GM18868 (cell line): Measurements from ENCODE around the gene TMEM208.

ENCODE experiments used
- ATAC-seq: cut with Tn5 transposase; IDR thresholded peaks from one replicate; pipeline ENCODE4 v1.9.1; 2021; ENCODE audit warnings: mild to moderate bottlenecking, moderate library complexity; ENCODE audit not compliant: unreplicated experiment

TMEM208 gene

DNA sequence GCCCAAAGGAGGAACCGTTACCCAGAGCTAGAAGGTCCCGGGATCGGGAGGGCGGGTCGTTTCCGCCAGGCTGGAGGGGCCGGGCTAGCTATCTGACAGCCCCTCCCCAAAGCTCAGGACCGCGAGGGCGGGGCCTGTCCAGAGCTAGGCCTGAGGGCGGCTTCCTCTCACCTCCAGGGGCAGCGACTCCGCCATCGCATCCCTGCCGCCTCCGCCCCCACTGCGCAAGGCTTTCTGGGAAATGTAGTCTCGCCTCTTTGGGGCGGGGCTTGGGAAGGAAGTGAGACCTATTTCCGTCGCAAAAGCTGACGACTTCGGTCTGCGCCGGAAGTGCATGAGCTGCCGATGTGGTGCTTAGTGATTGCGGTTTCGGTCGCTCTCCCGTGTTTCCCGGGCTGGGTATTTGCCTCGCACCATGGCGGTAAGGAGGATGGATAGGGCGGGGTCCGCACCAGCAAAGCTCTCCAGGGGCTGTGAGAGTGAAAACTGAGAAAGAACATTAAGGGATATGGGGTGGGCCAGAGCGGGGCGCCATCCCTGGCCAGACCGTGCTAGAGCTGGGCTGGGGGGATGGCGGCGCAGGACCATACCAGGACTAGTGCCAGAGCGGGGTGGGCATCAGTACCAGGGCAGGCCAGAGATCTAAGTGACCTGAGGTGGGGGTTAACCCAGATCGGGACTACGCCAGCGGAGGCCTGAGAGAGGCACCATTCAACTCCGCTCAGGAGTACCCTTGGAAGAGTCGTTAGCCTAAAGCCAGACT, at the start of gene TMEM208:
TSS of gene TMEM208 (plus strand) at position 327 of the 763 bp plus-strand sequence. CDS start at position 416, 89 bp downstream.
- peak; percentile 92 for ATAC-seq

DNA sequence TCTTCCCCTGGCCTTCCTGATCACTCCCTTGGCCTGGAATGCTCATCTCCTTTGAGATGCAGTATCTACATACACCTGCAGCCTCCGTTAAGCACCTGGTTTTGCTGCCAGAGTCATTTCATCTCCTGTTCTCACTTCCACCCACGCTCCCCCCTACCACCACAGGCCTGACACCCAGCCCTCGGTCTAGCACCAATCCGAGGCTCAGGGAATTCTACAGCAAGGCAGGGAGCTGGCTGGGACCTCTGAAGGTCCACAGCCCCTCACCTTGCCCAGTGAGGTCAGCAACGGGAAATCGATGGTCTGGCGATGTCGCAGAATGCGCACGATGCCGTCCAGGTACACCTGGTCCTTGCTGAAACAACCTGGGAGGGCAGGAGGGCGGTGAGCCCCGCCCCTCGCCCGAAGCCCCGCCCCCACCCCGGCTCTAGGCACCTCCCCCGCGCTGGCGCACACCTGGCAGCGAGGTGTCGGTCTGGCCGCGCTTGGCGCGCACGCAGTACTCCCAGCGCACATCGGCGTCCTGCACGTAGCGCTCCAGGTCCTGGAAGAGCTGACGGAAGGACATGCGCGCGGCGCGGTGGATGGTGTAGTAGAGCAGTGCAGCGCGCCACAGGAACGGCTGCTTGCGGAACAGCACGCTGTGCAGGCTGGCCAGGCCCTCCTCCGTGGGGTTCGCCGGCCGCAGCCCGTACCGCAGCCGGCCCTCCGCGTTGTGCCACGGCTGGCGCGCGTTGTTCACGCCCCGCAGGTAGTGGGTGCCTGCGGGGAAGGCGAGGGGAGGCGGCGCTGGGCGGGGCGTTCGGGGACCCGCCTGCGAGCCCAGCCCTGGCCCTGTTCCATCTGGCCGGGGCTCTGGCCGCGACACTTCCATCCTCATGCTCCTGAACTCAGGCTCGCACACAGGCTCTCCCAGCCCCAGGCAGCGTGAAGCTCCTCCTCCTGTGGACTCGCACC, 48.9 kb upstream of the TMEM208 start:
- ATAC-seq, result no peak

DNA sequence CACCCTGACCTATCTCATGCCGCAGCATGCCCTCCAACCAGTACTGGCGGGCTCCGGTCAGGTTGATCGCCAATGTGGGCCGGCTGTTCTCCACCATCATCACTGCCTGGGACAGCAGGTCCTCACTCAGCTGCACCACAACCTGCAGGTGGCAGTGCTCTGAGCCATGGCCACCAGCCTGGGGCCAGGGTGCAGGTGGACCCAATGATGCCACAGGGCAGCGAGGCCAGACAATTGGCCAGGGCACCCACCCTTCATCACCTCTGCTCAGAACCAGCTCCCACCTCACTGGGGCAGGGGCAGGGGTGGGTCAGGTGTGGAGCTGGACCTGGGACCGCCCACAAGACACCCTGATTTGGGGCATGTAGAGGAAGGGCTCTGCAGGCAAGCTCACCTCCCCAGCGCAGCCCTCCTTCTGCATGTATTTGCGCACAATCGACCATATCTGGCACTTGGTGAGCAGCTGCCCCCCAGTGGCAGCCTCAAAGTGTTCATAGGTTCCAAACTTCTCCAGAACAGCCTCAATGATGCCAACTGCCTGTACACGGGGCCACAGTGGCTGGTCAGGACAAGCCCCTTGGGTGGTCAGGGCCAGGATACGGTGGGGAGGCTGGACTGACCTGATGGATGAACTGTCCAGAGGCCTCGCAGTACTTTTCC, 47.4 kb upstream of the TMEM208 start:
- ATAC-seq, result no peak

GRCh38 chr16:67180166-67180565, 46.8 kb upstream of the TMEM208 start:
- ATAC-seq, result no peak

- no peak for ATAC-seq
These were observed 45.6 kb upstream of the TMEM208 start for GRCh38 chr16:67181346-67181745.

DNA sequence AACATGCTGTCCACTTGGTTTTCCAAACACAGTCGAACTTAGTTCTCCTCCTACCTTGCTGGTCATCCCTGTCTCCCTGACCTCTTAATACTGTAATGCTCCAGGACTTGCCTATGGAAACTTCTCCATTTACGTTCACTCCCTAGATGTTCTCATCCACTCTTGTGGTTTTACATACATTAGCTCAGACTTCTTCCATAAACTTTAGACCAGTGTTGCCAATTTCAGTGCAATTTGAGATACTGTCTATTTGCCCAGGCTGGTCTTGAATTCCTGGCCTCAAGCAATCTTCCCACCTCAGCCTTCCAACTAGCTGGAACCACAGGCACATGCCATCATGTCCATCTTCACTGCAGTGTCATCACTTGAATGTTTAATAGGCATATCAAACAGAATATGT, 44.6 kb upstream of the TMEM208 start:
- no peak for ATAC-seq

- no peak for ATAC-seq
These were observed 43.7 kb upstream of the TMEM208 start for GRCh38 chr16:67183284-67183626.

GRCh38 chr16:67183627-67184452, 43.1 kb upstream of the TMEM208 start, which contains the start of gene MATCAP1:
MATCAP1 (minus strand) TSS chr16:67183963; CDS start chr16:67180610, 3,353 bp downstream.
- ATAC-seq, result peak; percentile 90

DNA sequence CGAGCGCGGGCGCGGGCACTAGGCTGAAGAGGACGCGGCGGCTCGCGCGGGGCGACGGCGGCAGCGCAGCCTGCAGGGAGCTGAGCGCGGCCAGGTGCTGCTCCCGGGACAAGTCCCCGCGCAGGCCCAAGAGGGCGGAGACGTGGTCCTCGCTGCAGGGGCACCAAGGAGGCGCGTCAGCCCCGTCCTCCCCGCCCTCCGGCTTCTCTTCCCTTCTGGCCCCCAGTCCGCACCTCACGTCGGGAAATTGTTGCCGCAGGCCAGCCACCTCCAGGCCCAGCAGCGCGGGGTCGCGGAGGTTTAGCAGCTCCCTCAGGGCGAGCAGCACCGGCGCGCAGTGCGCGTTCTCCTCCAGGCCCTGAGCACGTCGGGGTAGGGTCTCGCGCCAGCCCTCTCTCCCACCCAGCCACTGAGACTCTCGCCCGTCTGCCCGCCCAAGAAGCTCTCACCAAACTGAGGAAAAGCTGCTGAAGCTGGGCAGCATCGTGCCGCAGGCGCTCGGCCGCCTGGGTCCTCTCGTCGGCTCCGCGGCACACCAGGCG, 42.4 kb upstream of the TMEM208 start:
- no peak for ATAC-seq

DNA sequence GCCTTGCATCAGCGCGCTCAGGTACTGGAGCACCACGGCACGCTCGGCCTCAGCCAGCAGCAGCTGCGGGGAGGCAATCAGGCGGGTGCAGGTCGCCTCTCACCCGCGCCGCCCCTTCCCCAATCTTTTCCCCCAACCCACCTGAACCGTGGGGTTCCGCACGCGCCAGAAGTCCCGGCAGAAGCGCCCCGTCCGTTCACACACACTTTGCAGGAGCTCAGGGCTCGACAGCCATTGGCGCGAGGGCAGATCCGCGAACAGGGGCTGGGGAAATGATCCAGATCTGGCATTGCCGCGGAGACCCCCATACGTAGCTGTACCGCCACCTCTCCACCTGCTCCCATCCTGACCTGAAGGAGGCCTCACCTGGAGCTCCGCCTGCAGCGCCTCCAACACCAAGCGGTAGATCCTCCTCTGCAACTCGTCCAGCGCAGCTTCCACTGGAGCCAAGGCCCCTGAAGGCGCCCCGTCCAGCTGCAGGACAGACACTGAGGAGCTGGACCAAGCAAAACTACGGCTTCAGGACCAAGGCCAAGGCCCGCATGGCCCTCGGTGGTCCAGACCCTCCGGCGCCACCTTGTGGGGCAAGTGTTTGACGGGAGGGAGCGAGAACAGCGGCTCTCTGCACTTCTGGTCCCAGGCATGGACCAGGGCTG, 41.8 kb upstream of the TMEM208 start:
- ATAC-seq, result peak; percentile 26

GRCh38 chr16:67185651-67186134, 41.2 kb upstream of the TMEM208 start:
- ATAC-seq, result no peak

GRCh38 chr16:67186550-67186950, 40.4 kb upstream of the TMEM208 start:
- no peak for ATAC-seq

- ATAC-seq, result no peak
These were observed 39.6 kb upstream of the TMEM208 start for GRCh38 chr16:67187175-67187890.

- ATAC-seq, result no peak
These were observed 38.6 kb upstream of the TMEM208 start for GRCh38 chr16:67188323-67188722.

DNA sequence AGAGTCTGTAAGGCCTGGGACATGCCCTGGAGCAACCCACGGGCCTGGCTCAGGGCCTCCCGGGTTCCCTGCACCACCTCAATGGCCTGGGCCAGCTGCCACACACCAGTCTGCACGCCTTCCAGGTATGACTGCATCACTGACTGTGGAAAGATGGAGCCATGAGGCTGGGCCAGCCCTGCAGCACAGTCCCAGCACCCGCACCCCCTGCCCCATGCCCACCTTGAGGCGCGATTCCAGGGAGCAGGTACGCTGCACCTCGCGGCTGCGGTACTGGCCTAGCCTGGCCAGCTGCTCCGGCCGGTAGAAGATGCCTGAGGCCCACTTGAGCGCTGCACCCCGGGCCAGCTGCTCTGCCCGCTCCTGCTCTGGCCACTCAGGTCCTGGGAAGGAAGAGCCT, 38.1 kb upstream of the TMEM208 start:
- ATAC-seq, result no peak

GRCh38 chr16:67190041-67190440, 36.9 kb upstream of the TMEM208 start, which contains the start of gene EXOC3L1:
EXOC3L1 (minus strand) TSS chr16:67190136; CDS start chr16:67189676, 460 bp downstream.
- no peak for ATAC-seq

DNA sequence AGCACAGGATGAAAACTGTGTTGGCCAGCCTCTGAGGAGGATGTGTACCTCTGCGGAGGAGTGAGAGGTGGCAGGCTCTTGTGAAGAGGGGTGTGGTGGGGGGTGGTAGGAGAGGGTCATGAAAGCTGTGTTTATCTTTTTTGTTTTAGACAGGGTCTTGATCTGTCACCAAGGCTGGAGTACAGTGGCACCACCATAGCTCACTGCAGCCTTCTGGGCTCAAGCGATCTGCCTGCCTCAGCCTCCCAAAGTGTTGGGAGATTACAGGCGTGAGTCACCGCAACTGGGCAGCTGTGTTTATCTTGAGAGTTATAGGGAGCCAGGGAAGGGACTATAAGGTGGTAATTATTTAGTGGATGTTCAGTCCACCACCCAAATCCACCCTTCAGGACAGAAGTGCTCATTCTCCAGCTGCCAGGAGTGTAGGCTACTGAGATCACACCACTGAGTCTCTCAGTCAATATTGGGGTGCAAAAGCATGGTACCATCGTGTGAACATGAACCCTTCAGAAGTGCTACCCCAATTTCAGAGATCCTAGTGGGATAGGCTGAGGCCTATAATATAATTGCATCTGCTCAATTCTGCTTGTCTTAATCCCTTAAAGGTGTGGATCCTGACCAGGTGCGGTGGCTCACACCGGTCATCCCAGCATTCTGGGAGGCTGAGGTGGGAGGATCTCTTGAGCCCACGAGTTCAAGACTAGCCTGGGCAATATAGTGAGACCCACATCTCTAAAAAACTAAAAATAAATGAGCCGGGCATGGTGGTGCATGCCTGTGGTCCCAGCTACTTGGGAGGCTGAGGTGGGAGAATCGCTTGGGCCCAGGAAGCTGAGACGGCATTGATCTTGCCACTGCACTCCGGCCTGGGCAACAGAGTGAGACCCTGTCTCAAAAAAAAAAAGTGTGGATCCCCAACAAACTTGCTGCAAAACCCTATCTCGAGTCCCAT, 36.2 kb upstream of the TMEM208 start:
- no peak for ATAC-seq
